ENCODE data around the gene SPATA7.

SPATA7 gene

GRCh38 chr14:88420187-88420586, 34.7 kb downstream of the SPATA7 start:
- DNase-seq, result no peak

DNA sequence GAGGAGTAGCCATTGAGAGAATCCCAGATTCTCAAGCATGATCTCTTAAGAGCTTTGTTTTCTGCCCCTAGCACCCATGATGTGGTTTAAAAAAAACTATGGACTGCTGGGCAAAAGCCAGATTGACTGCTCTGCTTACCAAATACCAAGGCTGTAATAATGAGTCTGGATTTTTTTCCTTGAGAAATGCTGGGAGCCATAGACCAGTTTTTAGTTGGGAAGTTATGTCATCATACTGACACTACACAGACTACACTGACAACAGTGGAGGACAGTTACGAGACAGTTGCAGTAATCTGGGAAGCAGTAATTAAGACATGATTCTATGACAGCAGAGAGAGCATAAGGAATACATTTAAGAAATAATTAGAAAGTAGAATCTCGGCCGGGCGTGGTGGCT, 35.8 kb downstream of the SPATA7 start:
- no peak for DNase-seq

DNA sequence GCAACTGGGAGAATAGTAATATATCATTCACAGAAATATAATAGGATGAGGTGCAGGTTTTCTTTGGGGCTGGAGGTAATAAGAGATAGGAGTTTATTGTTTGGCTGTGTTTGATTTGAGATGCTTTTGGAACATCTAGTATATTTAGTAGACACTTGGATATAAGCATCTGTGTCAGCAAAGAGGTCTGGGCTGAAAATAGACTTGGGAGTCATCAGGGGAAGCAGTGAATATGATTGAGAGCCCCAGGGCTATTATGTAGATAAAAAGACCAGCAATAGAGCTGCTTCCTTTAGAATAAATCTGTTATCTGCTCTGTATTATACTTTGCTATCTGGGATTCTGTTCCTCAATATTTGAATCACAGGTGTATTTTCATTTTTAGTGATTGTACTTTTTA, 36.6 kb downstream of the SPATA7 start:
- DNase-seq, result no peak

- DNase-seq, result no peak
Observed at GRCh38 chr14:88422919-88423650, 37.6 kb downstream of the SPATA7 start.

DNA sequence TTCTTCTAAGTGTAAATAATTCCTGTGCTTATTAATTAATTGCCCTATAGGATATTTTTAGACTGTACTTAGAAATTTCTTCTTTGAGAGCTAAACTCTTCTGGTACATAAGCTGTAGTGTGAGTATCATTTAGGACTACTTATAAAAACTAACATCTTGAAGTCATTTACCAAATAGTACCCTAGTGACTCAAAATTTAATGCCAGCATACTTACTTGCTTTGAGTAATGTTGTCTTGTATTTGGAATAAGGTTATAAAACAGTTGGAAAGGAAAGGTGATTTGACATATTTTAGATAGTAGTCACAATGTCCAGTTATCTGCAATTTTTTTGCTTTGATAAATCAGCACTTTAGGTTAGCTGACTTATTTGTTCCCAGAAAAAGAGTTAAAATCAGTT, 39.1 kb downstream of the SPATA7 start:
- DNase-seq, result no peak

- no peak for DNase-seq
Observed at GRCh38 chr14:88426271-88426670, 40.8 kb downstream of the SPATA7 start.

DNA sequence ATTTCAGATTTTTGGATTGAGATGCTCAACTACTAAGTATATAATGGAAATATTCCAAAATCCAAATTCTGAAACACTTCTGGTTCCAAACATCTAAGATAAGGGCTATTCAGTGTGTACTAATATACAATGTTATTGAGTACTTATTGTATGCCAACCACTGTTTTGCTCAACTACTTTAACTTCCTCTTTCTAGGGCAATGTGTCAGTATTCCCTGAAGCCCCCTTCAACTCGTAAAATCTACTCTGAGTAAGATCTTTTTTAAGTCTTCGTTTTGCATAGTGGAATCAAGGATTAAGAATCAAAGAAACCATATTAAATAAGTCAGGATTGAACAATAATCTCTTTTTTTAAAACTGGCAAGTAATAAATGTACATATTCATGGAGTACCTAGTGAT, 45.5 kb downstream of the SPATA7 start:
- no peak for DNase-seq

- DNase-seq, result no peak
Observed at GRCh38 chr14:88437658-88438057, 52.2 kb downstream of the SPATA7 start.

DNA sequence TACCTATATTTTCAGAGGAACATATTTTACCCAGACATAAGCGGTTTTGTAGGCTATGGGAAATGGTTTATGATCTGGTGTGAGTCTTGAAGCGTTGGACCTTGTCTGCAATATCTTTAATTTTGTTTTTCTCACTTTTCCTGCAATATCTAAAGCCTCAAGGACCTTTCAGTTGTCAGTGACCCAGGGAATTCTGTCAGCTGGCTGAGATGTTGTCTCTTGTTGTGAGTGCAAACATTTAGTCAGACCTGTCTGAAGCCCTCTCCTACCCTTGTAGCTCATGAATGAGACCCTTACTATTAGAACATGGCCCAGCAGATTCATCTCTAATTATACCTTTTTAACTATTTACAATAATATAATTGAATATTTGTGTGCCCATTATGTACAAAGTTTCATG, 53.6 kb downstream of the SPATA7 start:
- DNase-seq, result no peak

DNA sequence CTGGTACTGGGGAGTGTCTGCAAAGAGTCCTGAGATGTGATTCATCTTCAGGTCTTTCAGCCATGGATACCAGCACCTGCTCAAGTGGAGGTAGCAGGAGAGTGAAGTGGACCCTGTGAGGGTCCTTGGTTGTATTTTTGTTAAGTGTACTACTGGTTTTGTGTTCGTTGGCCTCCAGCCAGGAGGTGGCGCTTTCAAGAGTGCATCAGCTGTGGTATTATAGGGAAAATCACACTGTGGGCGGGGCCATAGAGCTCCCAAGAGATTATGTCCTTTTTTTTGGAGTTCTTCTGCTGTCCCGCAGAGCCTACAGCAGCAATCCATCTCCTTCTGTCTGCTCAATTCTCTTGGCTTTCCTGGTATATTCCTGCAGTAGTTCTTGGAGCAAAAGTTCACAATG, 66.8 kb downstream of the SPATA7 start:
- no peak for DNase-seq

GRCh38 chr14:88454886-88455285, 69.4 kb downstream of the SPATA7 start:
- DNase-seq, result no peak

DNA sequence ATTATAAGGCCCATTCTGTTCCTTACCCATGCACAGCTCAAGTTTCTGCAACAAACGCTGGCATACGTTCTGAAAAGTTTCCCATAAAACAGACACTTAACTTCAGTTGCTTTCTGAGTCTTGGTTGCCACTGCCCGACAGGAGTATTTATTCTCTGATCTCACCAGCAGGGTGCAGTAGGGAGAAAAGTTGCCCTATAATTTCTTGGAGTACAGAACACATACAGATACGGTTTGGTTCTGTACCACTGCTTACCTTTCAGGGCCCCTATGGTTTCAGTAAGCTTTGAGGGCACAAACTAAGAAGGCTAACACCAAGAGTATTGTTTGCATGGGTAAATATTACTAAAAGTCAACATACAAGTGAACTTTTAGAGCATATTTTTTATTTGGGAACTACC, 77.9 kb downstream of the SPATA7 start:
- no peak for DNase-seq

- no peak for DNase-seq
Observed at GRCh38 chr14:88468406-88468805, 82.9 kb downstream of the SPATA7 start.

DNA sequence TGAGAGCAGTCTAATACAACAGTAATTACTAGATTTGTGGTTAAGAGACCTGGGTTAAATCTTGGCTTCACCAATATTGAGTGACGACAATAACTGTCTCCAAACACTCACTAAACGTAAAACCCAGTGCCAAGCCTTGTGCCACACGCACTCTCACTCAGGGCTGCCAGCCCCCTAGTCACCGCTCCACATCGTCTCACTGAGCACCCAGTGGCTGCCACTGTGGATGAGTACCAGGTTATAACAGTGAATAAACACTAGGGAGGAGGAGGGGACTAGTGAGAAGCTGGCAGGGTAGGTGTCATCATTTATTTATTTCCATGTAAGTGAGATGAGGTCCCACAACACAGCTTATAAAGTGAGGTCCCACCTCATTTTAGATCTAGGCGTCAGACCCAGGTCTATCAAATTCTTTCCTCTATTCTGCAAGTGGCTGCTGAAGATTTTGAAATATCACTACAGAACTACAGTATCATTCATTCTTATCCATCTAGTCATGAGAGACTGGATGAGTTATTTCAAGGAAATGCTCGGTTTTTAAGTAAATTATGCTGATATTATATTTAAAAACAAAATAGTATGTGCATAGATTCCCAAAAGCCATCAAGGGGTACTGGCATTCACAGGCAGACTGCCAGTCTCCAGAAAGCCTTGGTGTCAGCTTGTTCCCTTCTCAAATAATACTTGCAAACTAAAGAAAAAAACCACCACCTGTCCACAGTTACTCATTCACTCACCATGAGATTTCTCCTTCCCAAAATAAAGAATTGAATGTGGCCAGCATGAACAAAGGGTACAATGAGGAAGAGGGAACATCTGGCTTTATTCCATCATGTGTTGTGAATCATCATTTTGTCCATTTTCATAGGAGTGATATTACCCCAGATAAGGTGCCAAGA, 85.3 kb downstream of the SPATA7 start:
- DNase-seq, result no peak

DNA sequence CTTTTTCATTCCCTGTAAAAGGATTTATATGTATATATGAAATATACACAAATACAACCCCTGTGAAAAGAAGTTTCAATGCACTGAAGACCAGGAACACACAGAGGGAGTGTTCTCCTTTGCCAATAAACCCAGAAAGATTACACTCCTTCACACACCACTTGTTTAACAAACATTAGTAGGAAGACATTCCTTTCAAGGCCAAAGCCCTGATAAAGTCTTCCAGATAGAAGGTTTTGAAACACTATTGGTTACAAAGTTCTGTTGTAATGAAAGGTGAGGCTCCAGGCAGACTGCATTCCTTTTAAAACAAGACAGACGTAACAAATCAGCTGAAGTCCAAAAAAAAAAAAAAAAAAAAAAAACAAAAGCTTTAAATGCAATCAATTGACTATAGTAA, 88.3 kb downstream of the SPATA7 start:
- DNase-seq, result no peak

- DNase-seq, result no peak
Observed at GRCh38 chr14:88476214-88476774, 90.8 kb downstream of the SPATA7 start.

- DNase-seq, result no peak
Observed at GRCh38 chr14:88476825-88477224, 91.4 kb downstream of the SPATA7 start.

- DNase-seq, result no peak
Observed at GRCh38 chr14:88477513-88478250, 92.2 kb downstream of the SPATA7 start.

GRCh38 chr14:88478931-88479330, 93.5 kb downstream of the SPATA7 start:
- no peak for DNase-seq

- DNase-seq, result no peak
Observed at GRCh38 chr14:88479574-88479987, 94.1 kb downstream of the SPATA7 start.

- DNase-seq, result no peak
Observed at GRCh38 chr14:88481059-88481458, 95.6 kb downstream of the SPATA7 start.

- DNase-seq, result no peak
Observed at GRCh38 chr14:88481794-88482193, 96.3 kb downstream of the SPATA7 start.

DNA sequence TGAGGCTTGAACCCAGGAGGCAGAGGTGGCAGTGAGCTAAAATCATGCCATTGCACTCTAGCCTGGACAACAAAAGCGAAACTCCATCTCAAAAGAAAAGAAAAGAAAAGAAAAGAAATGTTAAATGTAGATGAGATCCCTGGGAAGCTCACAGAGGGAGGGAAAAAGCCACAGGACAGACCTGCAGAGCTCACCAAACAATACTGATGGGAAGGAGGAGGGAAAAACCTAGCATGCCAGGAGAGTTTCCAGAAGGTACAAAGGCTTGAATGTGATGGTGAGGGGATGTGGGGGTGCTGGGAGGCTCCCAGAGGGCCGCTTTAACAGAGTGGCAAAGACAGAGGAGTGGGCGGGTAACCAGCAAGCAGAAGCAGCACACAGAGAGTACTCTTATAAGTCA, 97.1 kb downstream of the SPATA7 start:
- no peak for DNase-seq

Measured in activated CD4-positive, alpha-beta T cell treated with anti-CD3 and anti-CD28 coated beads for 4 hours (primary cell).